Stimulated activated CD8-positive, alpha-beta memory T cell treated with anti-CD3 and anti-CD28 coated beads, Interleukin-7, amount 100 ng/mL, for 4 hours (primary cell): ENCODE measurements around the gene PRND.
"Not testable (repeated sequence)": the region's sequence is repeated elsewhere in the genome, so short reads cannot be mapped to it uniquely, and the experiment has no call there.

ENCODE experiments used
- DNase-seq, 2 donors: peaks; one replicate each; pipeline ENCODE4 v3.0.0-alpha.2; 2020; ENCODE audit warnings: low read depth in 2 of 2

PRND gene

DNA sequence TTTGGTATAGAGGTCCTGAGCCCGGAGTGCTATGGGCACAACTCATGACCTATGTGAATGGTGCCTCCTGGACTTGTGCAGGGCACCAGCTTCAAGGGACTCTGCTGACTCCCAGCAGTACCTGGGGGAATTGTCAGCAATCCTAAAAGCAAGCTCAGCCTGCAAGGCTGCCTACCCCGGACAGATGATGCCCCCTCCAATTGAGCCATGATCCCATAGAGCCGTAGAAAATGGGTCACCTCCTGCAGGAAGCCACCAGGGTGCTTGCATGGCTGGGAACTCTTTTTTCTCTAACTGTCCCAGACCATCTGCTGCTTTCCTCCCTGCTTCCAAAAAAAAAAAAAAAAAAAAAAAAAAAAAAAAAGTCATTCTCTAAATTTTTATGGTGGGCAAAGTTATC is 12.9 kb upstream of the PRND start:
- no peak for DNase-seq

DNA sequence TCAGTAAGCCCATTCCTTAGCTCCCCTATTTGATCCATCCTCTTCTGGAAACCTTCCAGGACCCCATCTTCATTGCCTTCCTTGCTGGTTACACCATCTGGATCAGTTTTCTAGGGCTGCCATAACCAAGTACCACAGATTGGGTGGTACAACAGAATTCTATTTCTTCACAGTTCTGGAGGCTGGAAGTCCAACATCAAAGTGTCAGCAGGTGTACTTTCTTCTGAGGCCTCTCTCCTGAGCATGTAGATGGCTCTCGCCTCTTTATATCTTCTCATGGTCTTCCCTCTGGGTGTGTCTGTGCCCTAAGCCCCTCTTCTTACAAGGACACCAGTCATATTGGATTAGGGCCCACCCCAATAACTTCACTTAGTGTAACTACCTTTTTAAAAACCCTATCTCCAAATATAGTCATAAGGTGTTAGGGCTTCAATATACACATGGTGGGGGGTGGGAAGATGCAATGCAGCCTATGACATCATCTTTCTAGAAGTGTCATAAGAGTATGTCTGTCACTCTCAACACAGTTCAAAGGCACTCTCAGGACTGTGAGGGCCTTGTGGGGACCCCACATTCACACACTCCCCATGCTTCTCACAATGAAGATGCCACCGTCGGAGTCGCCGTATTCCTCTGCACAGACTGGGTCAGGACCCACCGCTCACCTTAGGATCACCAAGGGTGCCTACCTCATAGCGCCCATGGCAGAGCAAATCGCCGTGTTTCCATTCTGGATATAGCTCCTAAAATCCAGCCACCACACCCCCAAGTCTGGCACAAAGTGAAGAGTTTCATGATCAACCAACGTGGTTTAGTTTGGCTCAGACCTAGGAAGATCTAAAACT is 12.2 kb upstream of the PRND start:
- no peak for DNase-seq

DNA sequence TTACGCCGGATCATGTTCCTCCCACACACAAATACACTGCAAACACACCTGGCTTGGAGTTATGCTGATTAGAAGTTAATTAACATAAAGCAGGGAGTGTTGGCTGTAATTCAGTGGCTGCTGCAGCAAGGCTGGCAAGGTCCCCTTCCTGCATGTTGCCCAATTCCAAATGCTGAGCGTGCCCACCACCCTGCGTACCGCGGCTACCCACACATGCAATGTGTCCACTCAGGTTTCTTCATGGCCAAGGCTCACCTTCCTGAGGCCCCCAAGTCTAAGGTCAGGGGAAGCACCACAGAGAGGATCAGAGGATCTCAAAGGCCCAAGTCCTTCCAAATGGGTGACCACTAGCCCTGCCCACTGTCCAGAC is 11.6 kb upstream of the PRND start:
- no peak for DNase-seq

DNA sequence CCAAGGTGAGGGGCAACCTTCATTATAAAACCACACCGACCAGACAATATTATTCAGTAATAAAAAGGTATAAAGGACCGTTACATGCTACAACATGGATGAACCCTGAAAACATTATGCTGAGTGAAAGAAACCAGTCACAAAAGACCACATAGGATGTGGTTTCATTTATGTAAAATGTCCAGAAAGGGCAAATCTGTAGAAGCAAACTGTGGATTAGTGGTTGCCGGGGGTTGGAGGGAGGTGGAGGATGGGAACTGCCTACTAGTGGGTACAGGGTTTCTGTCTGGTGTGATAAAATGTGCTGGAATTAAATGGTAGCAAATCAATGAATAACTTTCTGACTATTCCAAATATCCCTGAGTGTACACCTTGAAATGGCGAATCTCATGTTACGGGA is 10.2 kb upstream of the PRND start:
- DNase-seq, result no peak

DNA sequence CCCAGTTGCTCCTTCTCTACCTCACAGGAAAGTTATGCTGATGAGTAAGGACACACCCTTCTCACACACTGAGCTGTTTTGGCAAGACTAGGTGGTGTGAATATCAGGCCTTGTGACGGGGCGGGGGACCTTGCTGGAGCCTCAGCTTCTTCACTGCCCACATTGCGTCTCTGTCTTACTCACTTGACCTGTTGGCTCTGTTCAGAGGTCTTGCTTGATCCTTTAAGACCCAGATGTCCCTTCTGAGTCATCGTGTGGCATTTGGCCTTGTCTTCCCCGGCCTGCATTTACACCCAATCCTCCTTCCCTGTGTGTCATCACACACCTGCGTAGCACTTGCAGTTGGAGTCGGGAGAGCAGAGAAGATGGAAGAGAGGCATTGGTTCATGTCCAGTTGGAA is 8.3 kb upstream of the PRND start:
- DNase-seq, result no peak

DNA sequence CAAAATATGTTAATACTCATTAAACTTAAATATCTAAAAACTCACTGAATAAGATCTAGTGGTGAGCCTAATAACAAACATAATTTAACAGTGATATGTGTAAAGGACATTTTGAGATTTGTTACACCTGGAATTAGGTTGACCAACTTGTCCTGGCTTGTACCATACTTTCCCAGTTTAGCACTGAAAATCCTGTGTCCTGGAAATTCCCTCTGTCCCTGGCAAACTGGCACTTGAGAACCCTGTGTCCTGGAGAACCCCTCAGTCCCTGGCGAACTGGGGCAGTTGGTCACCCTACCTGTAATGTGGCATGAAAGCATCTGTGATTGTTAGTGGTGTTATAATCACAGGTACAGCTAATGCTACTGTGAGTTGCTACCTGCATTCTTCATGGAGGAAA is 6.9 kb upstream of the PRND start:
- no peak for DNase-seq

DNA sequence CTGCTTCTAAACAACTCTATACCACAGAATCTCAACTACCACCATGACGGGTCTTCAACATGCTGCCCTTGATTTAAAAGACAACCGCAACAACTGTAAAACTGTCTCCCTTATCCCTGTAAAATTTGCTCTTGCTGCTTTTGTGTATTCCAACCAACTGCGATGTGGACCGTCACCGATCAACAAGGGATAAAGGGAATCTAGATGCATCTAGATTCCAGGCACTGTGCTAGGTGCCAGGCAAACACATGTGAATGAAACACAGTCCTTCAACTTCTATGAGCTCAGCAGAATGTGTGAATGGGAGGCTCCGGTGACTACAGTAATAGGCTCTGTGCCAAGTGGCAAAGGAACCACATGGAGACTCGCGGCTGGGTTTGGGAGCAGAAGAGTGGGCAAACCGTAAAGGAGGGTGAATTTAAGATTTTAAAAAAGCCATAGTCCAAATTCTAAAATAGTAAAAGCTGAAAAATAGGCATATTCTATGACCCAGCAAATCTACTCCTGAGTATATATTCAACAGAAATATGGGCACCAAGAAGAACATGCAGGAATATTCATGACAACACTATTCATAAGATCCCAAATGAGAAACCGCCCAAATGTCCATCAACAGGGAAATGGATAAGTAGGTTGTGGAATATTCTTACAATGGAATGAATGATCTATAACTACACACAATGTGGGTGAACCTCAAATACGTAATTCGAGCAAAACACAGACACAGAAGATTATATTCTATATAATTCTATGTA is 3.7 kb upstream of the PRND start:
- no peak for DNase-seq

DNA sequence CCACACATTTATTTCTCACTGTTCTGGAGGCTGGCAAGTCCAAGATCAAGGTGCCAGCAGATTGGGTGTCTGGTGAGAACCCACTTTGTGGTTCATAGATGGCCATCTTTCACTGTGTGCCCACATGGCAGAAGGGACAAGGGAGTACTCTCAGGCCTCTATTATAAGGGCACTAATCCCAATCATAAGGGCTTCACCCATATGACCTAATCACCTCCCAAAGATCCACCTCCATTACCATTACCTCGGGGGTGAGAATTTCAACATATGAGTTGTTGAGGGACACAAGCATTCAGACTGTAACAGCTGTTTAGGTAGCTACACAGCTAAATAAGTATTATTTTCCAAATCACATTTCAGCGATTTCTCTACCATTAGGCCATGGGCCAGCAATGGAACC is 2.5 kb upstream of the PRND start:
- no peak for DNase-seq

DNA sequence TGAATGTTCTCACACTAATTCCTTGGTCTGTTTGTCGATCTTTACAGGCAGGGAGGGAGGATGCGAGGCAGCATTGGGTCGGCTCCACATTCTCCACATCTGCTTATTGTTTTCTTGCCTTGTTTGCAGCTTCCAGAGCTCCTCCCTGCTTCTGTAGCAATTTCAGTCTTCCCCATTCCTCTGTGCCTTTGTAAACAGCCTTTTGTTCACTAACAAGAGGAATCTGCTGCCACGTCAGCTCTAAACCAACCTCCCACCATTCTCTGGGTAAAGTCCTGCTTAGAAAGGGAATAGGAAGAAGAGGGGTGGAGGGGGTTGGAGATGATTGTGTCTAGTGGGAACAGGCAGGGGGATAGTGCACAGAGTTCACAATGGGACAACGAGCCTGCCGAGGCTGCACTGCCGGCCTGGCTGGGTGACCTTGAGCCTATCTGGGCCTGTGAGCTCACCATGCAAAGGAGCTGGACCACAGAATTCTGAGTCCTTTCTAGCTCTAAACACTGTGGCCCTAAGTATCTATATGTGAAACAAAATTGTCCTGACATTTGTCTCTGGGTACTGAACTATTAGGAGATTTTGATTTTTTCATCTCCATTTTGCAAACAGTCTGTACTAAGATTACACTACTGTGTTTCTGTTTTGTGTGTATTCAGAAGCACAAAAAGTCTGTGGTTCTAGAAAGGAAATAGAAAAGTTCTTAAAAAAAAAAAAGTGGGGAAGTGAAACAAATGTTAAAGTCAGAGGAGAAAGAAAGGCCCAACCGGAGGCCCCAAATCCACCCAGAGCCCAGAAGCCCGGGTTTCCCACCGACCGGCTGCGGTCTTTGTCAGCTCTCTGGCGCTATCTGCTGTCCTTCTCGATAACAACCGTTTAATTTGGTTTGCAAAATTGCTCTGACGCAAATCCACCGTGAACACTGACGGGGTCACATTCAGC is 1.4 kb upstream of the PRND start:
- DNase-seq, result peak; percentile 52 to 71

DNA sequence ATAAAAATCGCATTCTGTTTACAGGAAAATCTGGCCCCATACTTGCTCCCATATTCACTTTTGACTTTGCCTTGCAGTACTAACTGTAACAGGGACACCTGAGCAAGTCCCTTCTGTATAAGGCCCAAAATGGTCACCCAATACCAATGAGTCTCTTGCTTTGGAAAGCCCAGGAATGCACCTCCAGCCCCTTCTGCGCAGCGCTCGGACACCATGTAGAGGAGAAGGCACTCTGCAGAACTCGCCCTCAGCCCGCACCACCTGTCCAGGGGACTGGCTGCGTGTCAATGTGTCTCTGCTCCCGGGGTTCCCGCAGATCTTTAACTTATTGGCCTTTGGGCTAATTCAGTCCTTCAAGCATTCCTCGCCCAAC is 746 bp upstream of the PRND start:
- DNase-seq, result no peak

DNA sequence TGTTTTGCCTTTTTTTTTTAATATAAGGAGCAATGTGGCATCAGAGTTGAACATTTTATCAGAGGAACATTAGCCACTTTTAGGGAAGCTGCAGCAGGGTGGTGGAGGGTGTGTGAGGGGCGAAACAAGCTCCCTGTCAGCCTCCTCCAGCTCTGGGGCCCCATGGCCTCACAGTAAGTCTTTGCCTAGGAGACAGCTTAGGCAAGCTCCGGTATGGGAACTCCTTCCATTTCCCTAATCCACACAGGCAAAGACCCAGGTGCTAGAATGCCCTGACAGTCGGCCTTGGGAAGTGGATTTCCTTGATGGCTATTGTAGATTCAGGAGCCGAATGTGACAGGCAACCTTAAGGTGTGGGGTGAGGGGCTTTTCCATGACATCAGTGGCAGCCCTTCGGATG is 862 bp downstream of the PRND start:
- DNase-seq, result no peak

DNA sequence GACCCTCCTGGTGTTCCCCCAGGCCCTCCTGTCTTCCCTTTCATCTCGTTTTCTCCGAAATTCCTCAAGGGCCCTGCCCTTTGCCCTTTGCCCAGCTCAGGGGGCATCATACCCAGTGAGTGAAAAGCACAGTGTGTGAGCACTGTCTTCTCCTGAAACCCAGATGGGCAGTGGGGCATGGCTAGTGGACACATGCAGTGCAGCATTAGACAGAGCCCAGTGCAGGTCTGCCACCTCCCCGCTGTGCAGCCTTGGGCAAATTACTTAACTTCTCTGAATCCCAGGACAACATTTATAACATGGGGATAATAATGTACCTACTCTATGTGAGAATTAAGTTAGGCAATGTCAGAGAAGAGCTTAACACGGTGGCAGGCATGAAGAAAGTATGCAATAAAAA is 1.3 kb downstream of the PRND start:
- no peak for DNase-seq

DNA sequence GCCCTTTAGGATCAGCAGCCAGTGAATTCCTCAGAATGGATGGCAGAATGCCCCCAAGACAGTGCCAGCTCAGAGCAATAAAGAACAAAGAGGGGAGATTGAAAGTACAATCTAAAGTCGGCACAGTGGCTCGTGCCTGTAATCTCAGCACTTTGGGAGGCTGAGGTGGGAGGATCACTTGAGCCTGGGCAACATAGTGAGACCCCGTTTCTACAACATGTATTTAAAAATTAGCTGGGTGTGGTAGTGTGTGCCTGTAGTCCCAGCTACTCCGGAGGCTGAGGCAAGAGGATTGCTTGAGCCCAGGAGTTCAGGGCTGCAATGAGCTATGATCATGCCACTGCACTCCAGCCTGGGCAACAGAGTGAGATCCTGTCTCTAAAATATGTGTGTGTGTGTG is 1.8 kb downstream of the PRND start:
- DNase-seq, result not testable (repeated sequence)

DNA sequence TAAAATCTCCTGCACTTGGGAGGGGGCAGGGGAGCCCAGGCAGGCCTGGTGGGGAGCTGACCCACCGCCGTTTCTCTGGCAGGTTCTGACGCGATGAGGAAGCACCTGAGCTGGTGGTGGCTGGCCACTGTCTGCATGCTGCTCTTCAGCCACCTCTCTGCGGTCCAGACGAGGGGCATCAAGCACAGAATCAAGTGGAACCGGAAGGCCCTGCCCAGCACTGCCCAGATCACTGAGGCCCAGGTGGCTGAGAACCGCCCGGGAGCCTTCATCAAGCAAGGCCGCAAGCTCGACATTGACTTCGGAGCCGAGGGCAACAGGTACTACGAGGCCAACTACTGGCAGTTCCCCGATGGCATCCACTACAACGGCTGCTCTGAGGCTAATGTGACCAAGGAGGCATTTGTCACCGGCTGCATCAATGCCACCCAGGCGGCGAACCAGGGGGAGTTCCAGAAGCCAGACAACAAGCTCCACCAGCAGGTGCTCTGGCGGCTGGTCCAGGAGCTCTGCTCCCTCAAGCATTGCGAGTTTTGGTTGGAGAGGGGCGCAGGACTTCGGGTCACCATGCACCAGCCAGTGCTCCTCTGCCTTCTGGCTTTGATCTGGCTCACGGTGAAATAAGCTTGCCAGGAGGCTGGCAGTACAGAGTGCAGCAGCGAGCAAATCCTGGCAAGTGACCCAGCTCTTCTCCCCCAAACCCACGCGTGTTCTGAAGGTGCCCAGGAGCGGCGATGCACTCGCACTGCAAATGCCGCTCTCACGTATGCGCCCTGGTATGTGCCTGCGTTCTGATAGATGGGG is 3.0 kb downstream of the PRND start:
- DNase-seq, result no peak

DNA sequence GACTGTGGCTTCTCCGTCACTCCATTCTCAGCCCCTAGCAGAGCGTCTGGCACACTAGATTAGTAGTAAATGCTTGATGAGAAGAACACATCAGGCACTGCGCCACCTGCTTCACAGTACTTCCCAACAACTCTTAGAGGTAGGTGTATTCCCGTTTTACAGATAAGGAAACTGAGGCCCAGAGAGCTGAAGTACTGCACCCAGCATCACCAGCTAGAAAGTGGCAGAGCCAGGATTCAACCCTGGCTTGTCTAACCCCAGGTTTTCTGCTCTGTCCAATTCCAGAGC is 3.5 kb downstream of the PRND start:
- no peak for DNase-seq

DNA sequence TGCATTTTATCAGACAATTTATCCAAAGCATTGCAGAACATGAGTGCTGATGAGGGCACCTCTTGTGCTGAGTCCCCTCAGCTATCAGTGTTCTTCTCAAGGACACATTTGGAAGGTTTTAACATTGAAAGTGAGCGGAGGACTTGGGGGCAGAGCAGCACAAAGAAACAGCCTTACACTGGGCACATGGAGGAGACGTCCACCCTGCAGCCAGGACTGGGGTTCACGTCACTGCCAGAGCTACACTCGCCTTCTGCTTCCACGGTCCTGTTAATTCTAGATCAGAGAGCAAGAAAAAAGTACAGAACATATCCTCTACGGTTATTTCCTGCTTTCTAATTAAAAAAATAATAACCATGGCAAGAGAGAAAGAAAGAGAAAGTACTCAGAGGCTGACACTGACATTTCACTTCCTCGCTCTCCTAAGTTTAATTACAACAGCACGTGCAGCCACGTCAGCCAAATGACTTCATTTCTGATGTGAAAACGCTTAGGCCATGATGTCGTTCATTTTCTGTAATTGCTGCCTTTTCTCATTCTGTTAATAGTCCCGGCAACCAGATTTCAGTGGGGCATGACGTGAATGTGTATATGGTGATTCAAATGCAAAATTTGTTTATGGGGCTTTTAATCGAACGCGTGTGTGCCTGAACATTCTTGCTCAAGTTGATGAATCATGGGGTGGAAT is 5.1 kb downstream of the PRND start:
- DNase-seq, result peak in 1 of 2 donors; percentile 8

DNA sequence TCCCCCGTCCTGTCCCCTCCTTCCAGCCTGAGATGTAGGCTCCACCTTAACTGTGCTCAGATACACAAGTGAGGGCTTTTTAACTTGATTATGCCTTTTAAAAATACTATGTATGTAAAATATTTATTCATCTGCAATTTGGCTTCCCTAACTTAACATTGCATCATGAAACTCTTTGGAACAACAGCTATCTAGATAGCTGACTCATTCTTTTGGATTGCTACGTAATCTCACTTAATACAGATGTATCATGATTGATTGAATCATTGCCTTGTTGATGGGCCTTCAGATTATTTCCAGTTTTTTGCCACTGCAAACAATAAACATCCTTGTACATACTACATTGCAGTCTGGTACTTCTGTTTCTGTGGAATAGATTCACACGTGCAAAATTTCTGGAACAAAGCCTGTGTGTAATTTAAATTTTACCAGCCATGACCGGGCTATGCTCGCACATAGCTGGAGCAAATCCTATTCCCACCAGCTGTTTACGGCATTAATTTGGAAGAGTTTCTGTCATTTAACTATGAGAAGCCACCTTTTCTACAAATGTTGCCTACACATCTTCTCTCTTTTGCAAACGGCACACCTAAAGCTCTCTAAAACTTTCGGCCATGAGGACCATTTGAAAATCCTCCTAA is 6.5 kb downstream of the PRND start:
- no peak for DNase-seq

DNA sequence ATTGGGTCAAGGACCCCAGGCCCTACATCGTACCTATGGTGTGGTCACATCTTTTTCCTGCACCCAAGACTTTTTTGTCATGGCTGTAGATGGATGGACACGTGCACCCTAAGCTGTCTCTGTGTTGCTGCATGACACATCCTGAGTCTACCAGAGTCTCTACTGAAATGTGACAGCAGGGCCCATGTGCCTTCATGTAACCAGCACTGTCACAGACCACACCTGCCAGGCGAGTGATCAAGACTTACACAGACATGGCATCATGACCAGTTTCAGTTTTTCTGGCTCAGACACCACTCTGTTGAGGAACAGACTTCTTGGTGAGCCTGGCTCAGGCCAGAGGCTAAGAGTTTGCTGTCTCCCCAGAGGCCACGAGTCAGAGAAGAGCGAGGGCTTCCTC is 7.6 kb downstream of the PRND start:
- DNase-seq, result no peak

DNA sequence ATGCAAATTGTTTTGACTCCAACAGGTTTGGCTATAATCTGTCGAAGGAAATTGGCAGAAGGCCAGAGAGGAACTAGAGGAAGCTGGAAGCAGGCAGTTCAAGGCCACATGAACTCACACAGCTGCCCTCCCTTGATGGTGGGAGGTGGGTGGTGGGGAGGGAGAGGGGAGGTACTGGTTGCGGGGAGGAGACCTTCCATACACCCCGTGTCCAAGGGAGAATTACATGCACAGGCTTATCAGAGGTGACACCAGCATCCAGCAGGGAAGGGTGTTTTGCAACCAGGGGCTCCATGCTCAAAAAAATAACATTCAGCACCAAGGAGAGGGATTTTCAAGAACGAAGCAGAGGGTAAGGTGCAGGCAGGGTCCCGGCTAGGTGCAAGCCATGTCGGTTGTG is 9.1 kb downstream of the PRND start:
- DNase-seq, result no peak

DNA sequence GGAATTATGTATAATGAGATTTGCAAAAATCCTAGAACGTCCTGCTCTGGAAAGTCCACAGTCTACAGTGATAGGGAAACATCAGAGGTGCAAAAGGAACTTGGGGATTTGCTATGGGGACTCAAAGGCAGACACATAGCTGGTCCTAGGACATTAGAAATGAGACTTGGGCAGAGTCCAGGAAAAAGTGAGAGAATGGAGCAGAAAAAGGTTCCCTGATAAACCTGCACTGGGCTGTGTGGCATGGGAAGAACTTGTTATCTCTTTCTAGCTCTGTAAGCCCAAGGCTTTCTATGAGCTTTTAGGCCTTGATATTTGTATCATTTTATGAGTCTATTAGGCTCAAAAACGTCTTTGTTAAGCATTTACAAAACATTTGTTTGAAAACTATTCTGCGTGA is 15.2 kb downstream of the PRND start:
- no peak for DNase-seq
